HS-27A (cell line): ENCODE data around the gene PLEKHA6.
A peak's percentile ranks its signal among the peaks of the same experiment; 100 is the strongest.
"Not testable (repeated sequence)": the region's sequence is repeated elsewhere in the genome, so short reads cannot be mapped to it uniquely, and the experiment has no call there.

ENCODE experiments used
- DNase-seq: peaks from one replicate; pipeline ENCODE4 v3.0.0-alpha.2; 2012; ENCODE audit warnings: low read depth, missing footprints

The PLEKHA6 gene

GRCh38 chr1:204261266-204261665, 98.5 kb downstream of the PLEKHA6 start:
- DNase-seq, result no peak

GRCh38 chr1:204260601-204261197, 99.0 kb downstream of the PLEKHA6 start:
- no peak for DNase-seq

GRCh38 chr1:204259782-204260181, 99.9 kb downstream of the PLEKHA6 start:
- no peak for DNase-seq

GRCh38 chr1:204259196-204259595, 100.5 kb downstream of the PLEKHA6 start:
- DNase-seq, result no peak

DNA sequence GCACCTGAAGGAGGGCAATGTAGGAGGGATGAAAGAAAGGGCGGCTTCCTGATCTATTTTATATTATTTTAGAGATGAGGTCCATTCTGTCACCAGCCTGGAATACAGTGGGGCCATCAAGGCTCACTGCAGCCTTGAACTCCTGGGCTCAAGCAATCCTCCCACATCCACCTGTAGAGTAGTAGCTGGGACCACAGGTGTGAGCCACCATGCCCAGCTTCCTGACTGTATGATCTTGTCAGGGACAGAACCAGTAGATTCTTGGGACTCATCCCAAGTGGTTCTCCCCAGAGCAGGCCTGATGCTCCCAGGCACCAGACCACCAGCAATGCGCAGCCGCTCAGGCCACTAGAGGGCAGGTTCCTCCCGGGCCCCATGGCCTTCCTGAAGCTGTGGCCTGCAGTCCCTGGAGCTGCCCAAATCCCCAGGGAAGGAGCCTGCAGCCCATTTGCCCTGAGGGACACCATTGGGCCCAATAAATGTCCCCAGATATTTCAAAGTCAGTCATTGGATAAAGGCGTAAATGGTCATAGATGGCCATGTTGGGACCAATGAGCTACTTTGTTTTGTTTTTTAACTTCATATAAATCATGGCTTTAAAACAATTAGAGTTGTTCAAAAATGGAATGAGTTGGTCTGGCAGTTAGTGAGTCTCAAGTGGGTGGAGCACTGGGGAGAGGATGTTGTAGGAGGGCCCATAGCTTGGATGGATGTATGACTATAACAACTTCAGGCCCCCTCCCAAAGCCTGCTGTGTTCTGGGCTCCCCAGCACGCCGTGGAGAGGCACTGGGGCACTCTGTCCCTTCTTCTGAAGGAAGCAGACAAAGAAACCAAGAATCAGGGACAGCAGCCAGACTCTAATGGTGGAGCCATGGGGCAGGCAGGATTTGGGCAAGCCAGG, 101.3 kb downstream of the PLEKHA6 start:
- DNase-seq, result peak; percentile 20

DNA sequence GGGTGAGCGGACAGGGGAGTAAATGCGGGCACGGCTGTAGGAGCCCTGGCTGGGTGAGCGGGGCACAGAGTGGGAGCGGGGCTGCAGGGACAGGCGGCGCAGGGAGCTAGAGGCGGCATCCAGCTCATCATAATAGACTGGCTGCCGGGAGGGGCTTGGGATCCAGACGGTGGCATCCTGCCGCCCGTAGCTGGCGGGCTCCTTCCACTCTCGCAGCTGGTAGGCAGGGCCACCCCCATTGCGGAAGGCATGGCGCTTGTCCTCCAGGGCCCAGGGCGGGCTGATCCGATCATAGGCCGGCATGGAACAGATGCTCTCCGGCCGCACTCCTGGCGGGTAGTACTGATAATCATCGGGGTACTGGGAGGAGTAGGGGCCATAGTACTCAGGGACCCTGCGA, 102.3 kb downstream of the PLEKHA6 start:
- no peak for DNase-seq

GRCh38 chr1:204256531-204256930, 103.2 kb downstream of the PLEKHA6 start:
- DNase-seq, result no peak

DNA sequence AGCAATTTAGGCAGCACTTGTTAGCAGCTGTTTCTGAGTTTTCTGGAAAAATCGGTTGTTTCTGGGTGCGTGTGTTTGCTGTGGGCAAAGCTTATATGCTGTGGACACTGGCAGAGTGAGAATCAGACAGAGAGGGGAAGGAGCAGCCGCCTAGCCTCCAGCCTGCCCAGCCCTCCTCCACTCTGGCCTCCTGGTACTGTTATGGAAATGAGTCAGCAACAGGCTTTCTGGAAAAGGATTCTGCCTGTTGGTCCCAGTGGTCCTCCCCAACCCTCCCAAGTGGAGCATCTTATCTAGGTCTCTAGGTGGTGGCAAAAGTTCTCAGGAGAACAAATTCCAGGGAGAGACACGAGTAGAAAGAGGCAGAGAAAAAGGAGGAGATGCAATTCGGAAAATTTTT, 103.8 kb downstream of the PLEKHA6 start:
- DNase-seq, result no peak

DNA sequence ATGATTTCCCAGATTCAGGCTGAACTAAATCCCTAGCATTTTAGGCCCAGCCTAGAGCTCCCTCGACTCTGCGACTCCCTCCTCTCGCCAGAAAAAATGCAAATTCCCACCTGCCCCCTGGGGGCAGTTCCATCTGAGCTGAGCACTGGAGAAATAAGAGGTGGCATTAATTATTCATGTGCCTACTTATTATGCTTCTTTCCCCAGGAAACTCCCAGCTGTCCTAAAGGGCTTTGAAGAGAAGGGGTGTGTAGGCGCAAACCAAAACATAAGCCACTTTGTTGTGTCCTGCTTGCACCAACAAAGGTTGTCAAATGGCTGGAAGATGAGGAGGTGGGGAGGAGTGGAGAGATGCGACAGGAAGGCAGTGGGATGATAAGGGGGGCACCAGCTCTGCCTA, 104.5 kb downstream of the PLEKHA6 start:
- DNase-seq, result no peak

DNA sequence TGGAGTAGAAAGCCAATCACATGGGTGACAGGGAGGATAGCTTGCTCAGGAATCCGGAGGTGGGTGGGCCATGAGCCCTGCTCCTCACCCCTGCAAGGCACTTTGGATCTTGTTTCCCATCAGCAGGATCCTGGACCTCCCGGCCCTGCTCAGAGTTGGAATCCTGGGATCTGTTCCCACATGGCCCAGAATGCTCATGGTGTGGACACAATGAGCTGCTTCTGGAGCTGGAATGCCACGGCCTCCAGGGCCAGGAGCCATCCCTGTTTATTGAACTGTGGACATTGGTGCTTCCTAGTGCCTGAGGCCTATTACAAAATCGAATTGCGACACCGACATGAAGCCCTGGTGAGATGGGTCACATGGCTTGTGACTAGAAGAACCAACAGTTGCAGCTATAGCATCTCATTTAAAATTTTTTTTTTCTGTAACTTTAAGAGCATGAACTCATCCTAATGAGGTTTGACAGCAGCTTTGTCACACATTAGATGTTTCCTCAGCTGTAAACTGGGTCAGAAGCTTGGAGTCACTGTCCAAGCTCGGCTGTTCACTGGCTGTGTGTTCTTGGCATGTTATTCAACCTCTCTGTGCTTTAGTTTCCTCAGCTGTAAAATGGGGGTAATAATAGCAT, 105.6 kb downstream of the PLEKHA6 start:
- no peak for DNase-seq

DNA sequence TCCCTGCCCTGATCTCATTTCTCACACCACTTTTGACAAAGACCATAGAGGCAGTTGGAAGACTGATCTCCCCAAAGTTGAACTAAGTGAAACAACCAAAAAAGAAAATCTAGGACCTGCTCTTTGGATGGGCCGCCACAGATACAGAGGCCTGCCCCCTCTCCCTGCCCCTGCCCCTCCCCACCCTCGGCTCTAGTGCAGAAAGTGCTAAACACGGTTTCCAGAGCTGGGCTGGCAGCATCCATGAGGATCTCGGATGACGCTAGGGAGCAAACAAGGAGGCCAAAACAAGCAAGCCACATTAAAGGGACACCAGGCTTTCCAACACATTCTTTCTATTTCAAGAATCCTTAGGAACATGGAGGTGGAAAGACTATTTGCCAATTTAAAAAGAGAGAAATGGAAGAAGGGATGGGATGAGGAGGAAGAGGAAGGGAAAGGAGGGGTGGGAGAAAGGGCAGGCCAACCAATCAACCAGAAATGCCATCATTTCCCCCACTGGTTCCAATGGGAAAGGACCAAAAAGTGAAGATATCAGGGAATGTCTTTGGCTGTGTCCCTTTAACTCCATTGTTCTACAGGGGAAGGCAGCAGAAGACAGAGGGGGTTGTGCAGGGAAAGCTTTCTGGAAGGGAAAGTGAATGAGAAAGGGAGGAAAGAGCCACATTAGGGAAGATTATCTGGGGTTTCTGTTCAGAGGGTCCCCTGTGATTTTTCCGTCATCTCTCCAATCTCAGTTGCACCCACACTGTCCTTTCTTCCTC, 107.6 kb downstream of the PLEKHA6 start:
- DNase-seq, result no peak

DNA sequence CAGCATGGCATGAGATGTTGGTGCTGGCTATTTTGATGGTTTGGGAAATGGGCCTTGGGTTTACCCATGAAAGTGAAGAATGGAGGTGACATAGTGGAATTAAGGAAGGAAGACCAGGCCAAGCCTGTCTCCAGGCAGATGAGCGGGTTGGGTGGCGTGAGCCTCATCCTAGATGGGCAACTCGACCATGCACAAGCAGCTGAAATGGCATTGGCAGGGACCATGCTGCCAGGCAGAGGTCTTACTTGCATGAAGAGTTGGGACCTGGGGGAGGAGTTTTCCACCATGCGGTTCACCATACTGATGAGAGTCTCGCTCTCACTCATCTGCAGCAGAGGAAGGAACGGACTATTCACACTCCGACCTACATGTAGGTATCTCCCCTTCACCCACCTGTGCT, 108.4 kb downstream of the PLEKHA6 start:
- DNase-seq, result no peak

- no peak for DNase-seq
These were observed 109.2 kb downstream of the PLEKHA6 start for GRCh38 chr1:204250428-204251030.

DNA sequence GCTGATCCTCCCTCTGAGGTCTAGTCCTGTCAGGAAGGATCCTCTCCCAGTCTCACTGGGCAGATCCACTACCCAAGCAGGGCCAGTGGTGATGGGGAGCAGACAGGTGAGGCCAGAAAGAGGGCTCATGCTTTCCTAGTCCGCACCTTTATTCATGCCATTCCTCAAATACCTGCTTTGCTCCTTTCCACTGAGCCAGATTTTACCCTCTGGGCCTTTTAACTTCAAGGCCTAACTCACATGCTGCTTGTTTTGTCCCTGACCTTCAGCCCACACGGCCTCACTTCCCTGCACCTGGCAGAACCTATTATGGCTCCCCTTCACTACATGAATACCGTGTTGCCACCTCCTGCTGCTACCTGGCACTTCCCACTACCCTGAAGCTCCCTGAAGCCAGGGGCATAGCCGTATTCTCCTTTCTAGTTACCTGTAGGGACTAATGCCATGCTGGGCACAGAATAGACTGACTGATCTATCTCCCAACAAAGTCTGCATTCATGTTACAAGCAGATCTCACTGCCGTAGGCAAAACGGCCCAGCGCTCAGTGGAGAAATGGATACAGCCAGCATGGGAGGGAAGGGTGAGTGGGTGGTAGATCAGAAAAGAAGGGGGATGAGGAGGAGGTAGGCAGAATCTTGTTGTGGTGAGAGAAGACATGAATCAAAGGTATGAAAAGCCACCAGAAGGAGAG, 109.8 kb downstream of the PLEKHA6 start:
- DNase-seq, result no peak

DNA sequence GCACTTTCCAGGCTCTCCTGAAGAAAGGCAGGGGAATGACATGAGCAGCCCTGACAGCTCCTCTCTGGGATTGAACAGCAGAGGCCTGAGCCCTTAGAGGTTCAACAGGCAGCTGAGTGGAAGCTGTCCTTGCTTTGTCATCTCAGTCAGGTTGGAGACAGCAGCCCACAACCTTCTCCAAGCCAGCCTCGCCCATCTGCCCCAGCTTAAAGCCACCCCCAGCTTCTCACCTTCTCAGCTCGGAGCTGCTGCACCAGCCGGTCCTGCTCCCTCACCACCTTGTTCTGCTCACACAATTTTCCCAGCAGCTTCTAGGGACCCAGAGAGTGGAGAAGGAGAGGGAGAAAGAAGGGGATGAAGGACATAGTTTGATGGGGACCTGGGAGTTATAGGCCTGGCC, 110.8 kb downstream of the PLEKHA6 start:
- no peak for DNase-seq

DNA sequence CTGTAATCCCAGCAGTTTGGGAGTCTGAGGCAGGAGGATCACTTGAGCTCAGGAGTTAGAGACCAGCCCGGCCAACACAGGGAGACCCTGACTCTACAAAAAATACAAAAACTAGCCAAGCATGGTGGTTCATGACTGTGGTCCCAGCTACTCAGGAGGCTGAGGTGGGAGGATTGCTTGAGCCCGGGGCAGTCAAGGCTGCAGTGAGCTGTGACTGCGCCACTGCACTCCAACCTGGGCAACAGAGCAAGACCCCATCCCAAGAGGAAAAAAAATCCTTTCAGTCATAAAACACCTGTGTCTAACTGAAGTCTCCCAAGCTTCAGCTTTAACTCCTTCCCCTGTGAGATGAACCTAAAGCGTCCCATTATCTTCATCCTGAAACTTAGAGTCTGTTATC, 112.9 kb downstream of the PLEKHA6 start:
- no peak for DNase-seq

DNA sequence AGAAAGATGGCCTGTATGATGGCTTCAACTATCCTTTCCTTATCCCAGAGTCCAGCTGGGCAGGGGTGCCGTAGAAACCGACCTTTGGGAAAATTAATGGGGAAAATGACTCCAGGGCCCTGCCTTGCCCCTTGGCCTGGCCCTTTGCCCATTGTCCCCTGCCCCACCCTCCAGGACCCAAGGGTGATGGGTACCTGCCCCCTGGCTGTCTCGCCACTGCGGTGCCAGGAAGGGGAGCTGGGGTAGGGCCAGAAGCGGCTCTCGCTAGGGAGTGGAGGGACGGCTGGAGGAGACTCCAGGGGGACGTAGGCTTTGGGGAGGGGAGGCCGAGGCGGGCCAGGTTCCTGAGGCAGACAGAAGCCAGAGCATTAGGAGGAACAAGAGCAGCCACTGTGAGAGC, 116.8 kb downstream of the PLEKHA6 start:
- no peak for DNase-seq

DNA sequence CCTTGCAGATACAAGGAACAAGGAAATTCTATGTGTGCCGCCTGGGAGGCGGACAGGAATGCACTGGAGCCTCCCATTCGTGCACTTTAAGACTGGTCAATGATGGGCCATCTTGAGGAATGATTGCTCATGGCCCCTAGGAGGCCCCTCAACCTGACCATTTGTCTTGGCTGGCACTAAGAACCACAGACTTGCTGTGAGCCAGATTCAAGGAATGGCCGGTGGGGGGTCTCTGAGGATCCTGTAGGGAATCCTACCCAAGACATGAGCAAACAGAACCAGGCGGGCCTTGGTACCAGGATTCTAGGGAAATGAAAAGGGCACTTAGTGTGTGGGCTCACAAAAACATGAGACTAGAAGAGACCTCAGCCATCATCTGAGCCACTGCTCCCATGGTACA, 117.8 kb downstream of the PLEKHA6 start:
- no peak for DNase-seq

DNA sequence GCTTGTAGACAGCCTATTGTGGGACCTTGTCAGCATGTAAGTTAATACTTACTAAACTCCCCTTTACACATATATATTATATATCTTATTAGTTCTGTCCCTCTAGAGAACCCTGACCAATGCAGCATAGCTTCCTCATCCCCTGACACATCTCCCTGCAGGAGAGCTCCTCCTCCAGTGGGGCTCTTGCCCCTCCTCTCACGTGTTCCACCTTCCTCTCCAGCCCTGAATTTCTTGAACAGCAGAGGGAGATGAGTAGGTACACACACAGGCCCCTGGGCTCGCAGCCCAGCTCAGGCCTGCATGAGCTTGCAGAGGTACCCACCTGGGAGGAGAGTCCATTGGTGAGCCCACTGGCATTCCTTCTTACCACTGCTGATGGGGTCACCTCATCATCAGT, 118.7 kb downstream of the PLEKHA6 start:
- DNase-seq, result no peak

- no peak for DNase-seq
These were observed 119.5 kb downstream of the PLEKHA6 start for GRCh38 chr1:204240233-204240632.

GRCh38 chr1:204239401-204239800, 120.3 kb downstream of the PLEKHA6 start:
- not testable (repeated sequence) for DNase-seq
